K562 (cell line): ENCODE results near the gene TM7SF2. TPM values are rescaled to one million over a fixed set of nuclear protein-coding genes. Genes with fewer than 3 reads are reported as not detected.

Source experiments
- ASH1L ChIP-seq: fragments of 450-650 bp; IDR thresholded peaks from 2 replicates; pipeline ENCODE4 v1.6.1; 2018; ENCODE audit warnings: borderline replicate concordance, mild to moderate bottlenecking, low read depth; ENCODE audit not compliant: partially characterized antibody
- E2F8 ChIP-seq: fragments of 450-650 bp; IDR thresholded peaks from 2 replicates; pipeline ENCODE4 v1.7.1; 2018; ENCODE audit warnings: mild to moderate bottlenecking, low read depth; ENCODE audit not compliant: partially characterized antibody
- GABPB1 ChIP-seq: sonication (generic); formaldehyde crosslinking; IDR thresholded peaks from 2 replicates; pipeline ENCODE4 v1.8.0; 2022; ENCODE audit warnings: mild to moderate bottlenecking, missing genetic modification reagents
- HNRNPH1 ChIP-seq: fragments of 200-400 bp; formaldehyde crosslinking; optimal IDR thresholded peaks from 2 replicates; pipeline ENCODE3; 2017; ENCODE audit warnings: low read depth, mild to moderate bottlenecking, low read length, moderate library complexity
- REST ChIP-seq, 2 experiments: fragments of 450-650 bp; formaldehyde crosslinking in 1 of 2; IDR thresholded peaks; 2 replicates each; pipeline versions ENCODE4 v1.4.0 to v1.6.1; 2014 to 2020; ENCODE audit warnings: mild to moderate bottlenecking in 2 of 2, borderline replicate concordance in 1 of 2, low read depth in 1 of 2
- THAP12 ChIP-seq: fragments of 250-450 bp; sonication (Bioruptor Pico); IDR thresholded peaks from 2 replicates; pipeline ENCODE4 v1.9.0; 2021; ENCODE audit warnings: mild to moderate bottlenecking, inconsistent platforms
- ZNF583 ChIP-seq: fragments of 250-450 bp; sonication (Bioruptor Pico); IDR thresholded peaks from 2 replicates; pipeline ENCODE4 v1.4.0; 2020
- polyA plus RNA-seq, 8 experiments: library from polyadenylated mRNA; depleted of rRNA in 4 of 8; stranded (reverse) in 5 of 8; unstranded in 3 of 8; fragments of >200 nt; fragmentation: Nextera tagmentation in 2 of 8; fragmentation: Illumina TruSeq in 1 of 8; extraction: Ambion mirVana in 2 of 8; extraction: Trizol in 1 of 8; gene quantifications; 2 replicates each; pipeline versions ENCODE4 v1.2.1 to v1.2.3, GENCODE V29; 2011 to 2014; ENCODE audit warnings: inconsistent platforms in 1 of 8, missing spikeins in 1 of 8
- total RNA-seq, 7 experiments: library from RNA; depleted of rRNA in 6 of 7; stranded (reverse); fragments of >200 nt in 6 of 7; fragmentation: Illumina TruSeq in 2 of 7; extraction: Trizol in 2 of 7; gene quantifications; 2 replicates each; pipeline versions ENCODE4 v1.2.1 to v1.2.3, GENCODE V29; 2011 to 2021; ENCODE audit warnings: low replicate concordance in 1 of 7

TM7SF2 gene
- total and polyA plus RNA-seq, 9 of the 15 experiments (the other 6 are each of a cell fraction or from before 2014, with no cell fraction given) = 1.2 to 22.0 (median 14.3) TPM

GRCh38 chr11:65095974-65096806 lies 15.5 kb upstream of the TM7SF2 start, which contains the start of gene VPS51 (continued):
- TF ChIP-seq REST (IDR thresholded peaks at IDR 0.05; ENCODE audit: borderline replicate concordance) = no peak
- peak; percentile 67; the same call in 1 of the 2 replicates for TF ChIP-seq REST (CRISPR knock-in tag; IDR thresholded peaks at IDR 0.05; ENCODE audit: low read depth)
- TF ChIP-seq GABPB1 = peak; percentile 99
- TF ChIP-seq ASH1L = peak; percentile 34
- no peak for TF ChIP-seq HNRNPH1
- no peak for TF ChIP-seq ZNF583 (CRISPR knock-in tag)
- TF ChIP-seq THAP12 = peak; percentile 60; the same call in 1 of the 2 replicates
- TF ChIP-seq E2F8 = peak; percentile 95
